ENCODE results near the gene CASQ1.

The CASQ1 gene

DNA sequence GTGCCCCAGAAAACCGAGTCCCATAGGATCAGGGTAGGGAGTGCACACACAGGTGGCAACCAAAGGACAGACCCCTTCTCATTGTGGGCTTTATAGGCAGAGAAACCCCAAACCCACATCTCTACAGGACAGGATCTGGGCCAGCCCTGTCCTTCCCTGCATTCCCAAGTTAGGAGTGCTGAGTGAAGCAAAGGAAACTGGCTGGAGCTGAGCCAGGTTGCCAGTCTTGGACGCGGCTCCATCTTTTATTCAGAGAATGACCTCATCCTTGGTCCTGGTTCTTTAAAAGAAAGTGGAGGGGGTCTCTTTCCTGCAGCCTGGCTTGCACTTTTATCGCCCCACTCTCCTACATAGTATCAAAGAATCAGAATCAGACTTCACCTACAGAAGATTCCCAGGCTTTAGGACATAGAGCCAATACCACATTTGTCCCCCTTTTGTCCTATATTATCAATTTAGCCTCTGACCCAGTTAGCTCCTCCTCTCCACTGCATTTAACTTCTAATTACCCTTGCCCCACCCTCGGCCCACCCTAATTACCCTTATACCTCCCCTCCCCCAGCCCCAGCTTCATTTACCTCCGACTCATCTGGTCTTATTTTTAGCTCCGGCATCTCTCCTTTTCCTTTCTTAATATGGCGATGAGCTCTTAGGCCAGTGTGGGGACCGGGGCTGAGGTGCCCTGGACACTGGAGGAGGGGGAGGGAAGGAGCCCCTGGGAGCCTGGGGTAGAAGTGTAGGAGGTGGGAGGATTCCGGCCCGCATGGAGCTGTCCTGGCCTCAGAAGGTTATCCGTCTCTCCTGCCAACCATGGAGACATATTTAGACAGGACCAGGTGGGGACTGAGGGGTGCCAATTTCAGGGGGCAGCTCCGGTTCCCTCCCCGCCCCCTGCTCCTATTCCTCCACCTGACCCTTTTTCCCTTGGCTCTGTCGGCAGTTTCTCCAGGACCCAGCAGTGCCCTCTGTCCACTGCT is at the start of gene CASQ1:
Gene CASQ1, plus strand, starts transcription at position 927 of the 977 bp plus-strand sequence. CDS start 177 bp downstream, outside the sequence.
- Mint-ChIP-seq H3K9me3 (no peaks in the 10 kb centered on the region), H3K36me3 (no peaks in the 10 kb centered on the region), H3K4me1 (no peaks in the 10 kb centered on the region), H3K27ac (no peak within 1 kb of the TSS), H3K4me3 (no peak within 1 kb of the TSS), H3K27me3 (peaks cover 38% of the 10 kb centered on the region)
- CTCF ChIA-PET = interaction anchor here (0.7 to 6.6 kb wide), 8 partner anchors 10 to 187 kb away, joined by 3 to 119 read pairs (median 5); no protein-coding TSS in a partner anchor
- no peak for DNase-seq

DNA sequence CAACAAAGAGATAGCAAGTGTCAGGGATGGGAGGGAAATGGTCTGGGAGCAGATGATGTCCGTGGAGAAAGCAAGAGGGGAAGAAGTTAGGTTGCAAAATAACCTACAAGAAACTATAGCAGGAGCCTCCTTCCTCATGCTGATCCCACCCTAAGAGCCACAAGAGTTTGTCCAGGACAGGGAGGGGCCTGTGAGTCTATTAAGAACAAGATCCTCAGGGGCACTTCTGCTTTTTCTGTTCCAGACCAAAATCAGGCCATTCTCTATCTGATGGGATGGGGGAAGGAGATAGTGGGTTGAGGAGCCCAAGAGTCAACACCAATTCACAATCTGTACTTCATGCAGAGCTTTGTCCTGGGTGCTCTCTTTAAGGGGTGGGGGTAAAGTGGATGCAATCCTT is 46.7 kb upstream of the CASQ1 start:
- Mint-ChIP-seq H3K27ac (no peak overlapping the region), H3K36me3 (no peaks in the 10 kb centered on the region), H3K4me1 (no peaks in the 10 kb centered on the region), H3K9me3 (no peaks in the 10 kb centered on the region), H3K27me3 (peaks cover 41% of the 10 kb centered on the region), H3K4me3 (no peak overlapping the region)
- CTCF ChIA-PET = no interaction called here
- no peak for DNase-seq

DNA sequence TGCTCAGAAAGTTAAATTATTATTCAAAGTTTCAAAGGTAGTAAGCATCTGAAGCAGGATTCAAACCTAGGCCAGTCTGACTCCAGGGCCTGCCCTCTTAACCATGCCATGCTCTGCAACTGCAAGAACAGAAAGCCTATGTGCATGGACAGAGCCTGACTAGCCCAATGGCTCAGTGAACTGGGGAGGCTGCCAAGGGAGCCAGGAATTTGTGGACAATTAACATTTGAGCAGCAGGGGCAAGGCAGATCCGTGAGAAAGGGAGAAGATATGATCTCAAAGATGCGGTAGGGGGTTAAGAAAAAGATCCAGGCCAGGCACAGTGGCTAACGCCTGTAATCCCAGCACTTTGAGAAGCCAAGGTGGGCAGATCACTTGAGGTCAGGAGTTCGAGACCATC is 45.5 kb upstream of the CASQ1 start:
- no peak overlapping the region for H3K4me3 Mint-ChIP-seq
- no peak for DNase-seq
- H3K27me3 Mint-ChIP-seq = peaks cover 39% of the 10 kb centered on the region
- H3K36me3 Mint-ChIP-seq = no peaks in the 10 kb centered on the region
- H3K27ac Mint-ChIP-seq = no peak overlapping the region
- CTCF ChIA-PET = no interaction called here
- no peaks in the 10 kb centered on the region for H3K4me1 Mint-ChIP-seq
- no peaks in the 10 kb centered on the region for H3K9me3 Mint-ChIP-seq

DNA sequence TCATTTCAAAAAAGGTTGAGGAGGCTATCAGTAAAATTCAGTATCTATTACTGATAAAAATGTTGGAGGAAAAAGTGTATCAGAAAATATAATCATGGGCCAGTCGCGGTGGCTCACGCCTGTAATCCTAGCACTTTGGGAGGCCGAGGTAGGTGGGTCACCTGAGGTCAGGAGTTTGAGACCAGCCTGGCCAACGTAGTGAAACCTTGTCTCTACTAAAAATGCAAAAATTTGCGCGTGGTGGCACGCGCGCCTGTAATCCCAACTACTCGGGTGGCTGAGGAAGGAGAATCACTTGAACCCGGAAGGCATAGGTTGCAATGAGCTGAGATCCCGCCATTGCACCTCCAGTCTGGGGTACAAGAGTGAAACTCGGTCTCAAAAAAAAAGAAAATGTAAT is 44.3 kb upstream of the CASQ1 start:
- DNase-seq = no peak
- H3K4me1 Mint-ChIP-seq = no peaks in the 10 kb centered on the region
- no peak overlapping the region for H3K4me3 Mint-ChIP-seq
- peaks cover 38% of the 10 kb centered on the region for H3K27me3 Mint-ChIP-seq
- H3K27ac Mint-ChIP-seq = no peak overlapping the region
- H3K36me3 Mint-ChIP-seq = no peaks in the 10 kb centered on the region
- CTCF ChIA-PET = no interaction called here
- H3K9me3 Mint-ChIP-seq = no peaks in the 10 kb centered on the region

DNA sequence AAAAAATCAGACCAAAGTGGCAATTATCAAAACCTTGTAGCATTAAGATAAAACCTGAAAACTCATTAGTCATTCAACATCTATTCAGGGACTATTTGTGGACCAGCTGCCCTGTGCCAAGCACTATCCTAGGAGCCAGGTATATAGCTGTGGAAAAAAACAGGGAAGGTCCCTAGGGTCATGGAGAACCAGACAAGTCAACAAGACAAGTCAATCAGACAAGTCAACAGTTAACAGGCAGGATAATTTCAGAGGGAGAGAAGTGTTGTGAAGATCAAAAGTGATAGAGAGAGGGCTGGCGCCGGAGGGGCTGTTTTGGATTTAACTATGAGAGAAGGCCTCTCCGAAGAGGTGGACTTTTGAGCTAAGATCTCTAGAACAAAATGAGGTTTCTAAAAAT is 42.3 kb upstream of the CASQ1 start:
- H3K4me3 Mint-ChIP-seq = no peak overlapping the region
- no peak overlapping the region for H3K27ac Mint-ChIP-seq
- H3K4me1 Mint-ChIP-seq = no peaks in the 10 kb centered on the region
- peaks cover 34% of the 10 kb centered on the region for H3K27me3 Mint-ChIP-seq
- no peak for DNase-seq
- H3K36me3 Mint-ChIP-seq = no peaks in the 10 kb centered on the region
- CTCF ChIA-PET = interaction anchor here (0.8 to 0.9 kb wide), 3 partner anchors 11 to 53 kb away, joined by 3 read pairs; no protein-coding TSS in a partner anchor
- no peaks in the 10 kb centered on the region for H3K9me3 Mint-ChIP-seq

DNA sequence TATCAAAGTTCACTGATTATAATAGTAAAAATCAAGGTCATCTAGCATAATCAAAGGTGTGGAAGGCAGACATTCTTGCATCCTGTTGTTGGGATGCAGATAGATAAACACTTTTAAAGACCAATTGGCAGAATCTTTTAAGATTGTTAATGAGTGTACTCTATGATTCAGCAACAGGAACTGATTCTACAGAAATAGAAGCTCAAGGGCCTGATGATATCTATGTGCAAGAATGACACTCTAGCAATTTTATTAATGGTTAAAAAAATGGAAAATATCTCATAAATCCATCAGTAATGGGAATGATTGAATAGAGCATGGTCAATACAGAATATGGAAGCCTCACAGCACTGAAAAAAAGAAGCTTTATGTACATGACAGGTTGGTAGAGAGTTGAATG is 41.1 kb upstream of the CASQ1 start:
- CTCF ChIA-PET = no interaction called here
- Mint-ChIP-seq H3K4me3 (no peak overlapping the region), H3K27me3 (peaks cover 31% of the 10 kb centered on the region), H3K9me3 (no peaks in the 10 kb centered on the region), H3K27ac (no peak overlapping the region), H3K36me3 (no peaks in the 10 kb centered on the region), H3K4me1 (no peaks in the 10 kb centered on the region)
- DNase-seq = no peak

DNA sequence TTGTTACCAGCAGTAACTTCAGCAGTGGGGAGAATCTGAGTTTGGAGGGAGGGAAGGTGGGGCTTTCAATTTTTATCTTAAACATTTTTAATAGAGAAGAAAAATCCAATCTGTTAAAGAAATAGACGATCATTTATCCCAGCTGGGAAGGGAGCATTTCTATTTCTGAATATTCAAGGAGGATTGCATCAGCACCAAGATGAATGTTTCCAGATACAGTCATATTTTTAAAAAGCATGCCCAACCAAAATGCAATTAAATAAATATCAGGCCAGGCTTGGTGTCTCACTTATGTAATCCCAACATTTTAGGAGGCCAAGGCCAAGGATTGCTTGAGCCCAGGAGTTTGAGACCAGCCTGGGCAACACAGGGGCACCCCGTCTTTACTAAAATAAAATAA is 40.7 kb upstream of the CASQ1 start:
- Mint-ChIP-seq H3K4me3 (no peak overlapping the region), H3K27ac (no peak overlapping the region), H3K9me3 (no peaks in the 10 kb centered on the region), H3K36me3 (no peaks in the 10 kb centered on the region), H3K4me1 (no peaks in the 10 kb centered on the region), H3K27me3 (peaks cover 31% of the 10 kb centered on the region)
- CTCF ChIA-PET = no interaction called here
- no peak for DNase-seq

DNA sequence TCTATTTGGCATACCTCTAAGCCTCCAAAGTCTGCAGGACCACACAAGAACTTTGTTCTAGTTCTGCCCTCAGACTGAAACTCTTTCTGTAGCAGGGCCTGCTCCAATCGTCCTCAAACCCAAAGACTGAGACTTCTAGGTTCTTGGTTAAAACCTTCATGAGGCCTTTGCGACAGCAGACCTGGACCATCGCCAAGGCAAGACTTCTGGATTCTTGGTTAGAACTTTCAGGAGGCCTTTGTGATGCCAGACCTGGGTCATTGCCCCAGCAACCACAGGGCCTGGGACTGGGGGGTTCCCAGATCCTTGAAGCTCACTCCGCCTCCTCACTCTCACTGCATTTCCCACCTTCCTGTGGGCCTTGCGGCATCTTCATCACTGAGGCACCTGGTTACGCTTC is 39.1 kb upstream of the CASQ1 start, which contains the start of gene ATP1A4:
Gene ATP1A4, plus strand, starts transcription at position 301 of the 400 bp plus-strand sequence. CDS start 438 bp downstream, outside the sequence.
- DNase-seq = no peak
- CTCF ChIA-PET = no interaction called here
- peaks cover 31% of the 10 kb centered on the region for H3K27me3 Mint-ChIP-seq
- no peak within 1 kb of the TSS for H3K27ac Mint-ChIP-seq
- no peaks in the 10 kb centered on the region for H3K4me1 Mint-ChIP-seq
- H3K9me3 Mint-ChIP-seq = no peaks in the 10 kb centered on the region
- H3K4me3 Mint-ChIP-seq = no peak within 1 kb of the TSS
- H3K36me3 Mint-ChIP-seq = no peaks in the 10 kb centered on the region

DNA sequence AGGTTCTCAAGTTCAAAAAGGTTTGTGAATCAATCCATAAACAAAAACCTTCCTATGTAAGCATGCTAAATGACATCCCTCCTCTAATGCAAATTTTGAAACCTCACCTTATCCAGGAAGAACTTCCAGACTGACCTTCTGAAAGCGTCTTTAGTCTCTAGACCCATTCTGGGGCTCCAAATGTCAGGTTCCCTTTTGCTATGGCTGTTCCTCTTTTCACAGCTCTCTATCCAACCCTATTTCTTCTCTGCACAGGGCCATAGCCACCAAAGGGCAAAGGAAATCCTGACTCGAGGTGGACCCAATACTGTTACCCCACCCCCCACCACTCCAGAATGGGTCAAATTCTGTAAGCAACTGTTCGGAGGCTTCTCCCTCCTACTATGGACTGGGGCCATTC is 35.6 kb upstream of the CASQ1 start:
- Mint-ChIP-seq H3K4me1 (no peaks in the 10 kb centered on the region), H3K4me3 (no peak overlapping the region), H3K36me3 (no peaks in the 10 kb centered on the region), H3K9me3 (no peaks in the 10 kb centered on the region), H3K27ac (no peak overlapping the region), H3K27me3 (peaks cover 42% of the 10 kb centered on the region)
- DNase-seq = no peak
- CTCF ChIA-PET = no interaction called here

DNA sequence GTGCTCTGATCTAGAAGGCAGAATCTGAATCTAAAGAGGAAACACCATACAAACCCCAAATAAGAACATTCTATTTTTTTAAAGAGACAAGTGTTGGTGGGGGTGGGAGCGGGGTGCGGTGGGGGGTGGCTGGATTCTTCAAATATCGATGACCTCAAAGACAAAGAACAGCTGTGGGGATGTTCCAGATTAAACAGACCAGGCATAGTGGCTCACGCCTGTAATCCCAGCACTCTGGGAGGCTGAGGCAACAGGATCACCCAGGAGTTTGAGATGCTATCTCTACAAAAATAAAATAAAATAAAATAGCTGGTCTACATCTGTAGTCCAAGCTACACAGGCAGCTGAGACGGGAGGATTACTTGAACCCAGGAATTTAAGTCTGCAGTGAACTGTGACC is 34.0 kb upstream of the CASQ1 start:
- Mint-ChIP-seq H3K27ac (no peak overlapping the region), H3K36me3 (no peaks in the 10 kb centered on the region), H3K4me3 (no peak overlapping the region), H3K27me3 (peaks cover 42% of the 10 kb centered on the region), H3K4me1 (no peaks in the 10 kb centered on the region), H3K9me3 (no peaks in the 10 kb centered on the region)
- CTCF ChIA-PET = interaction anchor here (1.1 kb wide), 1 partner anchor 36 kb away, joined by 4 read pairs; no protein-coding TSS in a partner anchor
- DNase-seq = no peak

DNA sequence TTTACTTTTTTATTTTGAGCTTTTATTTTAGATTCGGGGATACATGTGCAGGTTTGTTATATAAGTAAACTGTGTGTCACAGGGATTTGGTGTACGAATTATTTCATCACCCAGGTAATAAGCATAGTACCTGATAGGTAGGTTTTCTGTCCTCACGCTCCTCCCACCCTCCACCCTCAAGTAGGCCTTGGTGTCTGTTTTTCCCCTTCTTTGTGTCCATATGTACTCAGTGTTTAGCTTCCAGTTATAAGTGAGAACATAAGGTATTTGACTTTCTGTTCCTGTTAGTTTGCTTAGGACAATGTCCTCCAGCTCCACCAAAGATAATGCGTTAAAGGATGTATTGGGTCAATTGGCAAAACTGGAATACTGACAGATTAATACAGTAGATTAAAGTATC is 33.2 kb upstream of the CASQ1 start:
- H3K4me1 Mint-ChIP-seq = no peaks in the 10 kb centered on the region
- H3K27me3 Mint-ChIP-seq = peaks cover 38% of the 10 kb centered on the region
- DNase-seq = no peak
- no peaks in the 10 kb centered on the region for H3K9me3 Mint-ChIP-seq
- CTCF ChIA-PET = no interaction called here
- no peaks in the 10 kb centered on the region for H3K36me3 Mint-ChIP-seq
- H3K4me3 Mint-ChIP-seq = no peak overlapping the region
- no peak overlapping the region for H3K27ac Mint-ChIP-seq

DNA sequence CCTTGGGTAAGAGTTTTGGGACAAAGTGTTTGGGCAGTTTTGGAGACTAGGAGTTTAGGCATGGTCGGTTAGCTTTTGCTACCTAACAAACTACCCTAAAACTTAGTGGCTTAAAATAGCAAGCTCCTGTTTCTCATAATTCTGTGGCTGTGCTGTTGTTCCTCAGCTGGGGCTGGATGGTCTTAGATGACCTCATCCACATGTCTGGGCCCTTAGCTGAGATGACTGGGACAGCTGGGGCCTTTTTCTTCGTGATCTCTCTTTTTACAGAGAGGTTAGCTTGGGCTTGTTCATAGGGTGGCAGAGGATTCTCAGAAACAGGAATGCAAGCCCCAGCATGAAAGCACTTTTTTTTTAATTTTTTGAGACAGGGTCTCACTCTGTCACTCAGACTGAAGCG is 32.3 kb upstream of the CASQ1 start:
- DNase-seq = no peak
- H3K4me3 Mint-ChIP-seq = no peak overlapping the region
- no peaks in the 10 kb centered on the region for H3K4me1 Mint-ChIP-seq
- CTCF ChIA-PET = interaction anchor here (1.8 kb wide), 1 partner anchor 94 kb away, joined by 7 read pairs; no protein-coding TSS in a partner anchor
- H3K27me3 Mint-ChIP-seq = peaks cover 35% of the 10 kb centered on the region
- no peaks in the 10 kb centered on the region for H3K9me3 Mint-ChIP-seq
- no peaks in the 10 kb centered on the region for H3K36me3 Mint-ChIP-seq
- no peak overlapping the region for H3K27ac Mint-ChIP-seq

DNA sequence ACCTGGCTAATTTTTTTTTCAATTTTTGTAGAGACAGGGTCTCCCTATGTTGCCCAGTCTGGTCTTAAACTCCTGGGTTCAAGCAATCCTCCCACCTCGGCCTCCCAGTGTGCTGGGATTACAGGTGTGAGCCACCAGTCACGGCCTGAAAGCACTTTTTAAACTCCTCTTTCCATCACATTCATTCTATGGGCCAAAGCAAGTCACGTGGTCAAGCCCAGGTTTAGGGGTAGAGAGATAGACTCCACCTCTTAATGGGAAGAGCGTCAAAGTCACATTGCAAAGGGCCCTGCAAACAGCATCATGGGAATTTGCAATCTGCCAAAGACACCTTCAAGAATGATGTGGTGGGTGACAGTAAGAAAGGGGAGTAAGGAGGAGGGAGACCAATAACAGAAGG is 31.8 kb upstream of the CASQ1 start:
- Mint-ChIP-seq H3K27me3 (peaks cover 34% of the 10 kb centered on the region), H3K36me3 (no peaks in the 10 kb centered on the region), H3K27ac (no peak overlapping the region), H3K4me3 (no peak overlapping the region), H3K4me1 (no peaks in the 10 kb centered on the region), H3K9me3 (no peaks in the 10 kb centered on the region)
- CTCF ChIA-PET = interaction anchor here (1.4 to 1.8 kb wide), 3 partner anchors 35 to 218 kb away, joined by 3 to 7 read pairs (median 5); no protein-coding TSS in a partner anchor
- DNase-seq = no peak

DNA sequence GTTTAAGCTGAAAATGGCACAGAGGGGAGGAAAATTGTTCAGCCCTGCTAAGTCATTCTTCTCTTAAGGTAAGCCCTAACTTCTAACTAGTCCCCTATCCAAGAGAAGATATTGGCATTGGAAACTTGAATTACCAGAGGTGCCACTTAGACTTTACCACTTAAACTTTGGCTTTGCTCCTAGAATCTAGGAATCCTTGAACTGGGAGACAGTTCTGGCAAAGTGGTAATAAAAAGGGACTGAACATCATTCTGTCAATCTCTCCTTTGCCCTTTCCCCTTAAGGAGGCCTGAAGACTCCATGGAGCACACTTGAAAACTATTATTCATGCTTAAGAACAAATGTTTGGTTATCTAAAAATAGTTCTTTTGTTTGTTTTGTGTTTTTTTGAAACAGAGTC is 30.5 kb upstream of the CASQ1 start:
- Mint-ChIP-seq H3K4me3 (no peak overlapping the region), H3K4me1 (no peaks in the 10 kb centered on the region), H3K27ac (no peak overlapping the region), H3K36me3 (no peaks in the 10 kb centered on the region), H3K27me3 (peaks cover 37% of the 10 kb centered on the region), H3K9me3 (no peaks in the 10 kb centered on the region)
- DNase-seq = no peak
- CTCF ChIA-PET = interaction anchor here (0.5 to 1.8 kb wide), 5 partner anchors 21 to 217 kb away, joined by 3 to 7 read pairs (median 3); no protein-coding TSS in a partner anchor
